HepG2 (cell line): ENCODE data around the gene TWNK. TPM values are rescaled to one million over a fixed set of nuclear protein-coding genes. Genes with fewer than 3 reads are reported as not detected.
A peak's percentile ranks its signal among the peaks of the same experiment; 100 is the strongest.

Experiments used
- ATF7 ChIP-seq, 2 experiments: fragments of 450-650 bp in 1 of 2; sonication (generic) in 1 of 2; formaldehyde crosslinking in 1 of 2; IDR thresholded peaks; 2 replicates each; pipeline versions ENCODE4 v1.4.0 to v1.6.1; 2016 to 2020; ENCODE audit warnings: antibody characterized with exemption in 1 of 2, mild to moderate bottlenecking in 1 of 2, missing genetic modification reagents in 1 of 2
- FIP1L1 ChIP-seq: fragments of 200-400 bp; formaldehyde crosslinking; IDR thresholded peaks from 2 replicates; pipeline ENCODE4 v1.6.1; 2018; ENCODE audit warnings: low read depth, mild to moderate bottlenecking, low read length, moderate library complexity, borderline replicate concordance; ENCODE audit not compliant: insufficient read depth
- FLYWCH1 ChIP-seq: sonication (generic); formaldehyde crosslinking; IDR thresholded peaks from 2 replicates; pipeline ENCODE4 v1.8.1; 2023; ENCODE audit warnings: mild to moderate bottlenecking, missing genetic modification reagents
- FOXK2 ChIP-seq: fragments of 450-650 bp; IDR thresholded peaks from 2 replicates; pipeline ENCODE4 v1.6.1; 2016
- HDAC6 ChIP-seq: fragments of 200-600 bp; sonication (generic); IDR thresholded peaks from 2 replicates; pipeline ENCODE4 v1.7.0; 2017; ENCODE audit warnings: mild to moderate bottlenecking, antibody characterized with exemption, low read length, low read depth
- HNF4A ChIP-seq: sonication (generic); formaldehyde crosslinking; IDR thresholded peaks from 2 replicates; pipeline ENCODE4 v1.4.0; 2020; ENCODE audit warnings: missing genetic modification reagents
- HNRNPLL ChIP-seq: fragments of 200-400 bp; formaldehyde crosslinking; IDR thresholded peaks from 2 replicates; pipeline ENCODE4 v1.6.1; 2017; ENCODE audit warnings: mild to moderate bottlenecking, low read depth, low read length; ENCODE audit not compliant: poor library complexity, severe bottlenecking
- KLF11 ChIP-seq: IDR thresholded peaks from 2 replicates; pipeline ENCODE4 v1.6.1; 2016; ENCODE audit warnings: missing compliant biosample characterization
- SIX1 ChIP-seq: sonication (generic); formaldehyde crosslinking; IDR thresholded peaks from 2 replicates; pipeline ENCODE4 v1.4.0; 2020; ENCODE audit warnings: missing genetic modification reagents, borderline replicate concordance
- SNRNP70 ChIP-seq: fragments of 200-400 bp; formaldehyde crosslinking; IDR thresholded peaks from 2 replicates; pipeline ENCODE4 v1.6.1; 2017; ENCODE audit warnings: mild to moderate bottlenecking, low read depth, low read length, moderate library complexity
- SRSF1 ChIP-seq: fragments of 200-400 bp; formaldehyde crosslinking; optimal IDR thresholded peaks from 2 replicates; pipeline ENCODE3; 2017; ENCODE audit warnings: mild to moderate bottlenecking, low read depth, low read length, moderate library complexity
- TBX2 ChIP-seq: sonication (generic); formaldehyde crosslinking; IDR thresholded peaks from 2 replicates; pipeline ENCODE4 v1.5.0; 2020; ENCODE audit warnings: missing genetic modification reagents, mild to moderate bottlenecking, borderline replicate concordance
- ZFP37 ChIP-seq: sonication (generic); formaldehyde crosslinking; IDR thresholded peaks from 2 replicates; pipeline ENCODE4 v1.4.0; 2020; ENCODE audit warnings: missing genetic modification reagents, borderline replicate concordance
- ZNF230 ChIP-seq: sonication (generic); formaldehyde crosslinking; IDR thresholded peaks from 2 replicates; pipeline ENCODE4 v1.4.0; 2020; ENCODE audit warnings: mild to moderate bottlenecking, missing genetic modification reagents
- ZNF563 ChIP-seq: sonication (generic); formaldehyde crosslinking; IDR thresholded peaks from 2 replicates; pipeline ENCODE4 v1.8.0; 2022; ENCODE audit warnings: mild to moderate bottlenecking, moderate library complexity, missing genetic modification reagents
- ZNF709 ChIP-seq: sonication (generic); formaldehyde crosslinking; IDR thresholded peaks from 2 replicates; pipeline ENCODE4 v1.5.0; 2020; ENCODE audit warnings: mild to moderate bottlenecking, missing genetic modification reagents
- ZSCAN29 ChIP-seq: sonication (generic); formaldehyde crosslinking; conservative IDR thresholded peaks from 2 replicates; pipeline ENCODE4 v1.4.0; 2020; ENCODE audit warnings: mild to moderate bottlenecking, missing genetic modification reagents
- polyA plus RNA-seq, 8 experiments: library from polyadenylated mRNA; depleted of rRNA in 3 of 8; stranded (reverse) in 7 of 8; unstranded in 1 of 8; fragments of >200 nt; fragmentation: Illumina TruSeq in 4 of 8; extraction: Trizol in 4 of 8; gene quantifications; 2 replicates each; pipeline versions ENCODE4 v1.2.1 to v1.2.3, GENCODE V29; 2011 to 2016; ENCODE audit warnings: low read depth in 4 of 8, missing spikeins in 1 of 8, mixed read lengths in 1 of 8; ENCODE audit not compliant: insufficient read depth in 1 of 8
- total RNA-seq, 5 experiments: library from RNA; depleted of rRNA; stranded (reverse); fragments of >200 nt; fragmentation: Illumina TruSeq; extraction: Trizol; gene quantifications; 2 replicates each; pipeline ENCODE4 v1.2.3, GENCODE V29; 2016; ENCODE audit warnings: low read depth in 1 of 5
- TF ChIP-seq, protein P1 (sequence below): sonication (generic); formaldehyde crosslinking; IDR thresholded peaks from 2 replicates; pipeline ENCODE4 v1.4.0; 2020; ENCODE audit warnings: missing genetic modification reagents
- TF ChIP-seq, protein P2 (sequence below): sonication (generic); formaldehyde crosslinking; IDR thresholded peaks from 2 replicates; pipeline ENCODE4 v1.4.0; 2020; ENCODE audit warnings: missing genetic modification reagents
- TF ChIP-seq, protein P3 (sequence below): IDR thresholded peaks from 2 replicates; pipeline ENCODE4 v1.6.1; 2016
- TF ChIP-seq, protein P4 (sequence below): sonication (generic); formaldehyde crosslinking; conservative IDR thresholded peaks from 2 replicates; pipeline ENCODE4 v1.8.0; 2022; ENCODE audit warnings: low read depth, missing genetic modification reagents

Gene TWNK
- total and polyA plus RNA-seq, 2 of the 13 experiments (the other 11 are each of a cell fraction or from before 2014, with no cell fraction given) = 10.7 to 16.5 TPM

DNA sequence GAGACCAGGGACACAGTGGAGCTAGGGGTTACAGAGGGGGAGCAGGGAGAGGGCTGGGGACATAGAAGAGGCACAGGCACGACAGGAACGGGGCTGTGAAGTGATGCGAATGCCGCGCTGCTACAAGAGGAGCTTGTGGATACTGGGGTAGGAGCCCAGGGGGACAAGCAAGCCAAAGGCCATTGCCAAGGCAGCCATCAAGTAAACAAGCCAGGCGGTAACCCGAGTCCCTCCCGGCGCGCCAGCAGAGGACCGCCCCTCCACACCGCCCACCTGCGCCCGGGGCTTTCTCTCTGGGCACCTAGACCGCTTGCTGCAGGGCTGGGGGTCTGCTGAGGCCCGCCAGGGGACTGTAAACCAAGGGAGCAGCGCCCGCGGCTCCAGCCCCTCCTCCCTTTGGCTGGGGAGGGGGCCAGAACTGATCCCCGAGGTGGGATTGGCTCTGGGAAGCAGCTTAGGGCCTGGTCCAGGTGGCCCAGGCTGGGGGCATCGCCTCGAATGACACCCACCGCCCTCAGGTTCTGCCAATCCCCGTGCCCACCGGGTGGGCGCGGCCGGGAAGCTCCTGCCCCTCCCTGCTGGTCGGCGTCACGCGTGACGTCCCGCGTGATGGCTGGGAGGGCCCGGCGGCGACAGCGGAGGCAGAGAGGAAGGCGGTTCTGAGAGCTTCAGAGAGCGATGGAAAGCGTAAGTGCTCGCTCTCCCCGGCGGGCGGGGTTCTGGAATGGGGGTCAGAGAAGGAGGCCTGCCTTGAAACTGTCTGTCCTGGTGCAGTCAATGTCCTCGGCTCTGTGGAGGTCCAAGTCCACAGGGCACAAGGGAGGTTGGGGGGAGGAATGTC is 44.7 kb downstream of the TWNK start (continued):
- peak; percentile 33; the same call in 1 of the 2 replicates for TF ChIP-seq ZFP37 (CRISPR knock-in tag)
- peak; percentile 67 for TF ChIP-seq TBX2 (CRISPR knock-in tag)
- no peak for TF ChIP-seq ZNF709 (CRISPR knock-in tag)
- no peak for TF ChIP-seq FIP1L1
- peak; percentile 61 for TF ChIP-seq SIX1 (CRISPR knock-in tag)
- TF ChIP-seq FOXK2 = peak; percentile 58
- TF ChIP-seq FLYWCH1 (CRISPR knock-in tag) = no peak
- 0 out of 2 replicates have a peak, but pooled peaks have one; percentile 21 for TF ChIP-seq ZNF563 (CRISPR knock-in tag)
- TF ChIP-seq, protein P1, sequence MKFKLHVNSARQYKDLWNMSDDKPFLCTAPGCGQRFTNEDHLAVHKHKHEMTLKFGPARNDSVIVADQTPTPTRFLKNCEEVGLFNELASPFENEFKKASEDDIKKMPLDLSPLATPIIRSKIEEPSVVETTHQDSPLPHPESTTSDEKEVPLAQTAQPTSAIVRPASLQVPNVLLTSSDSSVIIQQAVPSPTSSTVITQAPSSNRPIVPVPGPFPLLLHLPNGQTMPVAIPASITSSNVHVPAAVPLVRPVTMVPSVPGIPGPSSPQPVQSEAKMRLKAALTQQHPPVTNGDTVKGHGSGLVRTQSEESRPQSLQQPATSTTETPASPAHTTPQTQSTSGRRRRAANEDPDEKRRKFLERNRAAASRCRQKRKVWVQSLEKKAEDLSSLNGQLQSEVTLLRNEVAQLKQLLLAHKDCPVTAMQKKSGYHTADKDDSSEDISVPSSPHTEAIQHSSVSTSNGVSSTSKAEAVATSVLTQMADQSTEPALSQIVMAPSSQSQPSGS = peak; percentile 17; the same call in 1 of the 2 replicates
- peak; percentile 1 for TF ChIP-seq SRSF1
- no peak for TF ChIP-seq ATF7 (IDR thresholded peaks at IDR 0.05)
- no peak for TF ChIP-seq ATF7 (CRISPR knock-in tag; IDR thresholded peaks at IDR 0.05)
- TF ChIP-seq, protein P2, sequence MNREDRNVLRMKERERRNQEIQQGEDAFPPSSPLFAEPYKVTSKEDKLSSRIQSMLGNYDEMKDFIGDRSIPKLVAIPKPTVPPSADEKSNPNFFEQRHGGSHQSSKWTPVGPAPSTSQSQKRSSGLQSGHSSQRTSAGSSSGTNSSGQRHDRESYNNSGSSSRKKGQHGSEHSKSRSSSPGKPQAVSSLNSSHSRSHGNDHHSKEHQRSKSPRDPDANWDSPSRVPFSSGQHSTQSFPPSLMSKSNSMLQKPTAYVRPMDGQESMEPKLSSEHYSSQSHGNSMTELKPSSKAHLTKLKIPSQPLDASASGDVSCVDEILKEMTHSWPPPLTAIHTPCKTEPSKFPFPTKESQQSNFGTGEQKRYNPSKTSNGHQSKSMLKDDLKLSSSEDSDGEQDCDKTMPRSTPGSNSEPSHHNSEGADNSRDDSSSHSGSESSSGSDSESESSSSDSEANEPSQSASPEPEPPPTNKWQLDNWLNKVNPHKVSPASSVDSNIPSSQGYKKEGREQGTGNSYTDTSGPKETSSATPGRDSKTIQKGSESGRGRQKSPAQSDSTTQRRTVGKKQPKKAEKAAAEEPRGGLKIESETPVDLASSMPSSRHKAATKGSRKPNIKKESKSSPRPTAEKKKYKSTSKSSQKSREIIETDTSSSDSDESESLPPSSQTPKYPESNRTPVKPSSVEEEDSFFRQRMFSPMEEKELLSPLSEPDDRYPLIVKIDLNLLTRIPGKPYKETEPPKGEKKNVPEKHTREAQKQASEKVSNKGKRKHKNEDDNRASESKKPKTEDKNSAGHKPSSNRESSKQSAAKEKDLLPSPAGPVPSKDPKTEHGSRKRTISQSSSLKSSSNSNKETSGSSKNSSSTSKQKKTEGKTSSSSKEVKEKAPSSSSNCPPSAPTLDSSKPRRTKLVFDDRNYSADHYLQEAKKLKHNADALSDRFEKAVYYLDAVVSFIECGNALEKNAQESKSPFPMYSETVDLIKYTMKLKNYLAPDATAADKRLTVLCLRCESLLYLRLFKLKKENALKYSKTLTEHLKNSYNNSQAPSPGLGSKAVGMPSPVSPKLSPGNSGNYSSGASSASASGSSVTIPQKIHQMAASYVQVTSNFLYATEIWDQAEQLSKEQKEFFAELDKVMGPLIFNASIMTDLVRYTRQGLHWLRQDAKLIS (CRISPR knock-in tag) = no peak
- no peak for TF ChIP-seq KLF11
- TF ChIP-seq ZSCAN29 (CRISPR knock-in tag) = no peak
- no peak for TF ChIP-seq HDAC6
- 0 out of 2 replicates have a peak, but pooled peaks have one; percentile 36 for TF ChIP-seq ZNF230
- no peak for TF ChIP-seq SNRNP70
- TF ChIP-seq, protein P3, sequence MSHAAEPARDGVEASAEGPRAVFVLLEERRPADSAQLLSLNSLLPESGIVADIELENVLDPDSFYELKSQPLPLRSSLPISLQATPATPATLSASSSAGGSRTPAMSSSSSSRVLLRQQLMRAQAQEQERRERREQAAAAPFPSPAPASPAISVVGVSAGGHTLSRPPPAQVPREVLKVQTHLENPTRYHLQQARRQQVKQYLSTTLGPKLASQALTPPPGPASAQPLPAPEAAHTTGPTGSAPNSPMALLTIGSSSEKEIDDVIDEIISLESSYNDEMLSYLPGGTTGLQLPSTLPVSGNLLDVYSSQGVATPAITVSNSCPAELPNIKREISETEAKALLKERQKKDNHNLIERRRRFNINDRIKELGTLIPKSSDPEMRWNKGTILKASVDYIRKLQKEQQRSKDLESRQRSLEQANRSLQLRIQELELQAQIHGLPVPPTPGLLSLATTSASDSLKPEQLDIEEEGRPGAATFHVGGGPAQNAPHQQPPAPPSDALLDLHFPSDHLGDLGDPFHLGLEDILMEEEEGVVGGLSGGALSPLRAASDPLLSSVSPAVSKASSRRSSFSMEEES (CRISPR knock-in tag) = no peak
- TF ChIP-seq, protein P4, sequence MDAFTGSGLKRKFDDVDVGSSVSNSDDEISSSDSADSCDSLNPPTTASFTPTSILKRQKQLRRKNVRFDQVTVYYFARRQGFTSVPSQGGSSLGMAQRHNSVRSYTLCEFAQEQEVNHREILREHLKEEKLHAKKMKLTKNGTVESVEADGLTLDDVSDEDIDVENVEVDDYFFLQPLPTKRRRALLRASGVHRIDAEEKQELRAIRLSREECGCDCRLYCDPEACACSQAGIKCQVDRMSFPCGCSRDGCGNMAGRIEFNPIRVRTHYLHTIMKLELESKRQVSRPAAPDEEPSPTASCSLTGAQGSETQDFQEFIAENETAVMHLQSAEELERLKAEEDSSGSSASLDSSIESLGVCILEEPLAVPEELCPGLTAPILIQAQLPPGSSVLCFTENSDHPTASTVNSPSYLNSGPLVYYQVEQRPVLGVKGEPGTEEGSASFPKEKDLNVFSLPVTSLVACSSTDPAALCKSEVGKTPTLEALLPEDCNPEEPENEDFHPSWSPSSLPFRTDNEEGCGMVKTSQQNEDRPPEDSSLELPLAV (CRISPR knock-in tag) = no peak
- TF ChIP-seq HNRNPLL = peak; percentile 67
- TF ChIP-seq HNF4A (CRISPR knock-in tag) = peak; percentile 58
